H1 (cell line): ENCODE results near the gene TGFB1I1. TPM values are rescaled to one million over a fixed set of nuclear protein-coding genes. Genes with fewer than 3 reads are reported as not detected.
A peak's percentile ranks its signal among the peaks of the same experiment; 100 is the strongest.

Source experiments
- CTCF ChIA-PET: fragments of 300-600 bp; sonication (Branson Sonifier 250); formaldehyde crosslinking; loops from one replicate; lab custom pipeline; 2021; ENCODE audit not compliant: partially characterized antibody; lab: Charles Lee
- POLR2A ChIA-PET: fragments of 300-600 bp; sonication (Branson Sonifier 250); formaldehyde crosslinking; loops from one replicate; lab custom pipeline; 2021; ENCODE audit warnings: inconsistent platforms; ENCODE audit not compliant: partially characterized antibody; lab: Charles Lee
- DNase-seq, 2 experiments: peaks; one replicate each; pipeline versions ENCODE4 v3.0.0 to v3.0.0-alpha.2; 2010 to 2022; ENCODE audit warnings: low spot score in 2 of 2, low read depth in 1 of 2, mixed read lengths in 1 of 2
- FAIRE-seq: peaks from 2 replicates; lab custom pipeline; 2011; peaks lifted over from hg19 to GRCh38; lab: Jason Lieb, UNC
- H2AFZ ChIP-seq: 2 replicates; pipeline ENCODE4 v1.8.1; 2012; ENCODE audit warnings: low read length, inconsistent platforms
- H2AK5ac ChIP-seq: 2 replicates; pipeline ENCODE4 v1.6.1; 2013; ENCODE audit warnings: low read depth, low read length
- H2BK120ac ChIP-seq: replicated peaks from 2 replicates; pipeline ENCODE3; 2013; ENCODE audit warnings: low read depth, low read length, inconsistent platforms
- H2BK12ac ChIP-seq: 2 replicates; pipeline ENCODE4 v1.6.1; 2013; ENCODE audit warnings: low read depth, low read length
- H2BK15ac ChIP-seq: 2 replicates; pipeline ENCODE4 v1.6.1; 2013; ENCODE audit warnings: low read length
- H2BK20ac ChIP-seq: 2 replicates; pipeline ENCODE4 v1.6.1; 2013; ENCODE audit warnings: low read length
- H2BK5ac ChIP-seq: 2 replicates; pipeline ENCODE4 v1.6.1; 2013; ENCODE audit warnings: low read depth, low read length
- H3K14ac ChIP-seq: 2 replicates; pipeline ENCODE4 v1.6.1; 2013; ENCODE audit warnings: inconsistent platforms; ENCODE audit not compliant: insufficient read length
- H3K18ac ChIP-seq: 2 replicates; pipeline ENCODE4 v1.6.1; 2013; ENCODE audit warnings: low read length; ENCODE audit errors: extremely low read depth
- H3K23ac ChIP-seq: 2 replicates; pipeline ENCODE4 v1.6.1; 2013; ENCODE audit warnings: inconsistent platforms; ENCODE audit not compliant: insufficient read length
- H3K23me2 ChIP-seq: 2 replicates; pipeline ENCODE4 v1.6.1; 2013; ENCODE audit warnings: low read depth, low read length
- H3K27ac ChIP-seq: 2 replicates; pipeline ENCODE4 v1.6.1; 2011; ENCODE audit warnings: low read depth, low read length, inconsistent platforms
- H3K27me3 ChIP-seq, 4 experiments: replicated peaks in 1 of 4; 1 replicate in 1 of 4; 2 replicates in 3 of 4; pipeline versions ENCODE4 v1.6.1 to v1.8.1; 2011 to 2013; ENCODE audit warnings: low read length in 3 of 4, mild to moderate bottlenecking in 3 of 4, inconsistent platforms in 2 of 4, mixed read lengths in 2 of 4, moderate library complexity in 1 of 4; ENCODE audit not compliant: control insufficient read depth in 3 of 4, insufficient read depth in 3 of 4; ENCODE audit errors: extremely low read depth in 1 of 4
- H3K36me3 ChIP-seq, 4 experiments: 2 replicates each; pipeline versions ENCODE4 v1.6.1 to v1.8.1; 2011 to 2013; ENCODE audit warnings: mild to moderate bottlenecking in 4 of 4, low read length in 3 of 4, moderate library complexity in 2 of 4, control low read depth in 1 of 4, inconsistent platforms in 1 of 4; ENCODE audit not compliant: insufficient read depth in 4 of 4, control insufficient read depth in 2 of 4
- H3K4ac ChIP-seq: replicated peaks from 2 replicates; pipeline ENCODE3; 2013; ENCODE audit warnings: low read length, low read depth, mixed read lengths, inconsistent platforms; ENCODE audit not compliant: insufficient read length
- H3K4me1 ChIP-seq, 4 experiments: replicated peaks in 1 of 4; 1 replicate in 1 of 4; 2 replicates in 3 of 4; pipeline versions ENCODE4 v1.6.1 to v1.8.1; 2011 to 2013; ENCODE audit warnings: low read length in 3 of 4, inconsistent platforms in 2 of 4, mixed read lengths in 1 of 4; ENCODE audit not compliant: insufficient read depth in 4 of 4, control insufficient read depth in 3 of 4
- H3K4me2 ChIP-seq, 2 experiments: 2 replicates each; pipeline versions ENCODE4 v1.6.1 to v1.8.1; 2011 to 2013; ENCODE audit warnings: low read depth in 2 of 2, low read length in 2 of 2, control low read depth in 1 of 2, inconsistent platforms in 1 of 2, mild to moderate bottlenecking in 1 of 2; ENCODE audit not compliant: insufficient read depth in 1 of 2
- H3K4me3 ChIP-seq, 4 experiments: fragments of 200-600, 300-600 bp in 1 of 4; sonication (generic), shearing (Covaris generic), sonication (Bioruptor Twin) in 1 of 4; 2 replicates each; pipeline versions ENCODE4 v1.5.1 to v1.8.1; 2011 to 2016; ENCODE audit warnings: low read length in 4 of 4, low read depth in 3 of 4, control low read depth in 2 of 4, inconsistent platforms in 2 of 4, mild to moderate bottlenecking in 2 of 4, mixed read lengths in 1 of 4, moderate library complexity in 1 of 4; ENCODE audit not compliant: insufficient read depth in 2 of 4; ENCODE audit errors: extremely low read depth in 1 of 4
- H3K56ac ChIP-seq: replicated peaks from 2 replicates; pipeline ENCODE3; 2013; ENCODE audit warnings: low read depth, mild to moderate bottlenecking, mixed read lengths, low read length, inconsistent platforms; ENCODE audit not compliant: insufficient read length
- H3K79me1 ChIP-seq: 2 replicates; pipeline ENCODE4 v1.6.1; 2013; ENCODE audit warnings: low read depth, low read length, control low read depth
- H3K79me2 ChIP-seq, 2 experiments: 2 replicates each; pipeline versions ENCODE4 v1.6.1 to v1.8.1; 2012 to 2013; ENCODE audit warnings: low read length in 2 of 2, mild to moderate bottlenecking in 2 of 2, inconsistent platforms in 1 of 2; ENCODE audit not compliant: insufficient read depth in 2 of 2, control insufficient read depth in 1 of 2
- H3K9ac ChIP-seq, 4 experiments: replicated peaks in 1 of 4; 1 replicate in 1 of 4; 2 replicates in 3 of 4; pipeline versions ENCODE4 v1.6.1 to v1.8.1; 2011 to 2013; ENCODE audit warnings: low read depth in 3 of 4, low read length in 3 of 4, control low read depth in 2 of 4, mild to moderate bottlenecking in 2 of 4, moderate library complexity in 2 of 4, inconsistent platforms in 1 of 4; ENCODE audit errors: extremely low read depth in 1 of 4
- H3K9me3 ChIP-seq, 2 experiments: 2 replicates each; pipeline versions ENCODE4 v1.6.1 to v1.8.1; 2012 to 2013; ENCODE audit warnings: mild to moderate bottlenecking in 2 of 2, moderate library complexity in 2 of 2, control low read depth in 1 of 2, inconsistent platforms in 1 of 2, low read depth in 1 of 2, low read length in 1 of 2, mixed read lengths in 1 of 2; ENCODE audit not compliant: insufficient read depth in 2 of 2
- H4K20me1 ChIP-seq, 2 experiments: replicated peaks in 1 of 2; 2 replicates each; pipeline versions ENCODE3 to v1.8.1; 2011 to 2013; ENCODE audit warnings: inconsistent platforms in 2 of 2, low read length in 2 of 2, mild to moderate bottlenecking in 1 of 2; ENCODE audit not compliant: insufficient read depth in 2 of 2, control insufficient read depth in 1 of 2
- H4K5ac ChIP-seq: 2 replicates; pipeline ENCODE4 v1.6.1; 2013; ENCODE audit warnings: low read length, low read depth, mixed read lengths, inconsistent platforms; ENCODE audit not compliant: insufficient read length
- H4K8ac ChIP-seq: 2 replicates; pipeline ENCODE4 v1.8.0; 2013; ENCODE audit warnings: mild to moderate bottlenecking, moderate library complexity, low read length, inconsistent platforms; ENCODE audit not compliant: insufficient read depth; ENCODE audit errors: extremely low read depth
- H4K91ac ChIP-seq: replicated peaks from 2 replicates; pipeline ENCODE3; 2013; ENCODE audit warnings: low read length, mixed read lengths, inconsistent platforms; ENCODE audit not compliant: insufficient read length
- ASH2L ChIP-seq: fragments of 200-600, 300-600 bp; sonication (generic); IDR thresholded peaks from one replicate; pipeline ENCODE4 v1.7.1; 2017; ENCODE audit warnings: low read length
- BCL11A ChIP-seq, 2 experiments: IDR thresholded peaks; one replicate each; pipeline ENCODE4 v1.6.1; 2011; ENCODE audit warnings: low read depth in 2 of 2, low read length in 2 of 2, mild to moderate bottlenecking in 2 of 2
- CBX5 ChIP-seq: fragments of 300-800, 300-1000 bp; sonication (generic); IDR thresholded peaks from 2 replicates; pipeline ENCODE4 v1.7.1; 2016; ENCODE audit warnings: antibody characterized with exemption, low read length, low read depth
- CHD2 ChIP-seq: IDR thresholded peaks from 2 replicates; pipeline ENCODE4 v1.6.1; 2012; ENCODE audit warnings: low read length, improper control_type of control experiment
- GTF2F1 ChIP-seq: IDR thresholded peaks from 2 replicates; pipeline ENCODE4 v1.6.1; 2012; ENCODE audit warnings: low read depth, low read length, improper control_type of control experiment, borderline replicate concordance
- HDAC6 ChIP-seq: IDR thresholded peaks from one replicate; pipeline ENCODE4 v1.7.1; 2012; ENCODE audit warnings: low read depth, mild to moderate bottlenecking, inconsistent platforms, low read length, moderate library complexity
- RFX5 ChIP-seq: IDR thresholded peaks from 2 replicates; pipeline ENCODE4 v1.6.1; 2011; ENCODE audit warnings: low read depth, low read length, improper control_type of control experiment, borderline replicate concordance
- RNF2 ChIP-seq: fragments of 200-900, 300-1000 bp; sonication (generic); IDR thresholded peaks from 2 replicates; pipeline ENCODE4 v1.7.1; 2016; ENCODE audit warnings: borderline replicate concordance, low read depth, mild to moderate bottlenecking, antibody characterized with exemption, low read length; ENCODE audit not compliant: poor library complexity, severe bottlenecking; ENCODE audit errors: missing control alignments
- SAP30 ChIP-seq: fragments of 300-600 bp; sonication (generic); IDR thresholded peaks from 2 replicates; pipeline ENCODE4 v1.7.1; 2012; ENCODE audit warnings: low read length, moderate library complexity, mild to moderate bottlenecking, inconsistent platforms; ENCODE audit not compliant: insufficient read depth, insufficient replicate concordance
- SIX5 ChIP-seq: IDR thresholded peaks from 2 replicates; pipeline ENCODE4 v1.6.1; 2011; ENCODE audit warnings: mild to moderate bottlenecking, low read depth, low read length
- TAF1 ChIP-seq: IDR thresholded peaks from 2 replicates; pipeline ENCODE4 v1.6.1; 2011; ENCODE audit warnings: mild to moderate bottlenecking, low read depth, low read length
- YY1 ChIP-seq: IDR thresholded peaks from 2 replicates; pipeline ENCODE4 v1.6.1; 2011; ENCODE audit warnings: low read depth, mild to moderate bottlenecking, low read length
- ZNF274 ChIP-seq: IDR thresholded peaks from 2 replicates; pipeline ENCODE4 v1.7.0; 2012; ENCODE audit warnings: low read length, borderline replicate concordance; ENCODE audit errors: extremely low read depth
- WGBS, 2 experiments: shearing (Covaris generic) in 1 of 2; methylation state at CpG; one replicate each; pipeline versions ENCODE4 v1.1.6 to v1.1.7; 2013 to 2015; ENCODE audit warnings: low lambda C conversion rate in 2 of 2, mixed read lengths in 2 of 2, inconsistent platforms in 1 of 2, low coverage in 1 of 2, missing lambda C conversion rate in 1 of 2; ENCODE audit not compliant: insufficient replicate concordance in 2 of 2, insufficient coverage in 1 of 2, insufficient read length in 1 of 2; ENCODE audit errors: extremely low coverage in 1 of 2, missing lambda C conversion rate in 1 of 2; 5-methylcytosine and 5-hydroxymethylcytosine counted together
- polyA plus RNA-seq, 7 experiments: library from polyadenylated mRNA; depleted of rRNA in 3 of 7; stranded (reverse) in 5 of 7; unstranded in 2 of 7; fragments of >200 nt in 5 of 7; fragments of 200-250 nt in 2 of 7; gene quantifications; 1 replicate in 5 of 7; 2 replicates in 1 of 7; 4 replicates in 1 of 7; pipeline versions ENCODE4 v1.2.1 to v1.2.3, GENCODE V29; 2011 to 2013; ENCODE audit warnings: missing spikeins in 2 of 7, mixed read lengths in 2 of 7
- total RNA-seq: library from RNA; stranded (reverse); fragmentation: NEBNext Ultra II Directional; extraction: Animal tissue kit (Norgen Biotek cat#: 25700); gene quantifications from 2 replicates; pipeline ENCODE4 v1.2.1, GENCODE V29; 2021

TGFB1I1 gene
- total and polyA plus RNA-seq, 2 of the 8 experiments (the other 6 are each of a cell fraction or from before 2014, with no cell fraction given): 5.6 to 5.8 TPM

DNA sequence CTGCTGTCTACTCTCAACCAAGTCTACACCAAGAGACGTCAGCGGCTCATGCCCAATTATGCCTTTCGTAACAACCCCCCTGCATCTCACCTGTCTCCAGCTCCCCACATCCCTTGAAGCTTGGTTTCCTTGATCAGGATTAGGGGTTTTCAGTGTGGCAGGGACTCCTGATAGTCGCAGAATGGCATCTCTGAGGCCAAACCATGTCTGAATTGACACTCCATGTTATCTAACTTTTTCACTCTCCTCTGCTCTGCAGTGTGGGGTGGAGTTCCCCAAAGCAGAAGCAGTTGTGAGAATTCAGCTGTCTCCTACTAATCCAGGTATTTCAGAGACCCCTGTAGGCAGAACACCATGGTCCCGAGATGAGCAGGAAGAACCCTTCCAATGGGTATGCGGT lies 50.1 kb downstream of the TGFB1I1 start:
- H2AFZ ChIP-seq: no peak overlapping the region
- no peak overlapping the region for H2BK15ac ChIP-seq
- no peaks in the 10 kb centered on the region for H3K23me2 ChIP-seq
- 97% methylated on average over 6 of the region's 6 CpGs; no CpG with 5 or more reads in 1 of the 2 experiments for WGBS, 2 experiments
- no peak overlapping the region for H3K14ac ChIP-seq
- H3K27me3 ChIP-seq: peaks cover 0 to 2% (median 0%) of the 10 kb centered on the region in 4 experiments; a peak in 1 of 7 replicates
- no peaks in the 10 kb centered on the region for H4K20me1 ChIP-seq
- no peaks in the 10 kb centered on the region for H3K36me3 ChIP-seq
- 0 out of 2 replicates have a peak overlapping the region, but pooled peaks have one; percentile 39 for H2BK12ac ChIP-seq
- H3K9me3 ChIP-seq: no peaks in the 10 kb centered on the region
- FAIRE-seq (no peak), DNase-seq (no peak)
- H3K4ac ChIP-seq: no peak overlapping the region
- ChIA-PET POLR2A (interaction anchor here (1.5 kb wide), 1 partner anchor 27 kb away, joined by 4 read pairs; no protein-coding TSS in a partner anchor), CTCF (no interaction called here)
- no peaks in the 10 kb centered on the region for H3K4me1 ChIP-seq
- no peak overlapping the region for H2BK5ac ChIP-seq
- H4K91ac ChIP-seq: no peak overlapping the region
- no peak overlapping the region for H3K18ac ChIP-seq
- H2BK120ac ChIP-seq: no peak overlapping the region
- H3K79me1 ChIP-seq: no peaks in the 10 kb centered on the region
- no peak overlapping the region for H3K23ac ChIP-seq
- H3K79me2 ChIP-seq: no peaks in the 10 kb centered on the region
- no peak overlapping the region for H2BK20ac ChIP-seq
- no peak overlapping the region for H4K5ac ChIP-seq
- H3K9ac ChIP-seq: no peak overlapping the region
- no peak overlapping the region for H3K27ac ChIP-seq
- H3K56ac ChIP-seq: no peak overlapping the region
- H4K8ac ChIP-seq: no peak overlapping the region
- no peak overlapping the region for H3K4me2 ChIP-seq
- TF ChIP-seq ZNF274 (no peak), RNF2 (no peak), SAP30 (no peak), RFX5 (no peak), YY1 (no peak), GTF2F1 (no peak), CHD2 (no peak), BCL11A (IDR thresholded peaks at IDR 0.05; ENCODE audit: low read depth in 2 of 2, low read length in 2 of 2) (no peak), ASH2L (no peak), SIX5 (no peak), HDAC6 (no peak), CBX5 (no peak), TAF1 (no peak)
- TF ChIP-seq, all 59 proteins: peak for 0
- no peak overlapping the region for H3K4me3 ChIP-seq
- no peak overlapping the region for H2AK5ac ChIP-seq
